Measurements from ENCODE around the gene DNAJC5.

DNAJC5 gene

GRCh38 chr20:63944078-63944941 is 49.4 kb downstream of the DNAJC5 start:
- Mint-ChIP-seq H3K4me3 (no peak overlapping the region), H3K4me1 (peaks cover 49% of the 10 kb centered on the region), H3K36me3 (ENCODE audit: insufficient read depth) (peaks cover 31% of the 10 kb centered on the region), H3K9me3 (no peaks in the 10 kb centered on the region), H3K27ac (ENCODE audit: low read depth) (peak overlapping the region; percentile 38), H3K27me3 (no peaks in the 10 kb centered on the region)
- no peak for DNase-seq (ENCODE audit: low spot score in 2 of 2)
- no peak for ATAC-seq (replicated peaks; ENCODE audit: extremely low read depth, poor library complexity, severe bottlenecking)

- Mint-ChIP-seq H3K4me1 (peaks cover 56% of the 10 kb centered on the region), H3K27ac (ENCODE audit: low read depth) (no peak overlapping the region), H3K36me3 (ENCODE audit: insufficient read depth) (peaks cover 31% of the 10 kb centered on the region), H3K4me3 (no peak overlapping the region), H3K9me3 (no peaks in the 10 kb centered on the region), H3K27me3 (no peaks in the 10 kb centered on the region)
- no peak for DNase-seq (ENCODE audit: low spot score in 2 of 2)
- ATAC-seq (replicated peaks; ENCODE audit: extremely low read depth, poor library complexity, severe bottlenecking), result no peak
Observed at GRCh38 chr20:63945031-63945658, 50.2 kb downstream of the DNAJC5 start.

- Mint-ChIP-seq H3K4me3 (peak overlapping the region; percentile 80), H3K36me3 (ENCODE audit: insufficient read depth) (peaks cover 24% of the 10 kb centered on the region), H3K4me1 (peaks cover 53% of the 10 kb centered on the region), H3K9me3 (no peaks in the 10 kb centered on the region), H3K27ac (ENCODE audit: low read depth) (peak overlapping the region; percentile 98), H3K27me3 (no peaks in the 10 kb centered on the region)
- DNase-seq (ENCODE audit: low spot score in 2 of 2) (no peak), ATAC-seq (replicated peaks; ENCODE audit: extremely low read depth, poor library complexity, severe bottlenecking) (no peak)
Observed at GRCh38 chr20:63945921-63946920, 51.3 kb downstream of the DNAJC5 start.

- ATAC-seq (replicated peaks; ENCODE audit: extremely low read depth, poor library complexity, severe bottlenecking), result no peak
- H3K4me1 Mint-ChIP-seq, result peaks cover 44% of the 10 kb centered on the region
- H3K27ac Mint-ChIP-seq (ENCODE audit: low read depth), result peak overlapping the region; percentile 98
- H3K9me3 Mint-ChIP-seq, result no peaks in the 10 kb centered on the region
- H3K27me3 Mint-ChIP-seq, result no peaks in the 10 kb centered on the region
- peaks cover 21% of the 10 kb centered on the region for H3K36me3 Mint-ChIP-seq (ENCODE audit: insufficient read depth)
- H3K4me3 Mint-ChIP-seq, result peak overlapping the region; percentile 80
- DNase-seq (ENCODE audit: low spot score in 2 of 2), result no peak
Observed at GRCh38 chr20:63946986-63947637, 52.2 kb downstream of the DNAJC5 start.

- peaks cover 27% of the 10 kb centered on the region for H3K36me3 Mint-ChIP-seq (ENCODE audit: insufficient read depth)
- H3K27me3 Mint-ChIP-seq, result no peaks in the 10 kb centered on the region
- H3K4me3 Mint-ChIP-seq, result peak overlapping the region; percentile 80
- DNase-seq (ENCODE audit: low spot score in 2 of 2), result no peak
- no peak for ATAC-seq (replicated peaks; ENCODE audit: extremely low read depth, poor library complexity, severe bottlenecking)
- peaks cover 43% of the 10 kb centered on the region for H3K4me1 Mint-ChIP-seq
- no peaks in the 10 kb centered on the region for H3K9me3 Mint-ChIP-seq
- peak overlapping the region; percentile 98 for H3K27ac Mint-ChIP-seq (ENCODE audit: low read depth)
Observed at GRCh38 chr20:63947638-63948456, 52.9 kb downstream of the DNAJC5 start.

- H3K27me3 Mint-ChIP-seq, result no peaks in the 10 kb centered on the region
- peaks cover 30% of the 10 kb centered on the region for H3K36me3 Mint-ChIP-seq (ENCODE audit: insufficient read depth)
- H3K9me3 Mint-ChIP-seq, result no peaks in the 10 kb centered on the region
- peak overlapping the region; percentile 98 for H3K27ac Mint-ChIP-seq (ENCODE audit: low read depth)
- DNase-seq (ENCODE audit: low spot score in 2 of 2) (no peak), ATAC-seq (replicated peaks; ENCODE audit: extremely low read depth, poor library complexity, severe bottlenecking) (no peak)
- H3K4me1 Mint-ChIP-seq, result peaks cover 65% of the 10 kb centered on the region
- H3K4me3 Mint-ChIP-seq, result no peak overlapping the region
Observed at GRCh38 chr20:63950701-63951397, 55.9 kb downstream of the DNAJC5 start.

- no peak for DNase-seq (ENCODE audit: low spot score in 2 of 2)
- H3K9me3 Mint-ChIP-seq, result no peaks in the 10 kb centered on the region
- no peaks in the 10 kb centered on the region for H3K27me3 Mint-ChIP-seq
- H3K27ac Mint-ChIP-seq (ENCODE audit: low read depth), result no peak overlapping the region
- H3K36me3 Mint-ChIP-seq (ENCODE audit: insufficient read depth), result peaks cover 32% of the 10 kb centered on the region
- ATAC-seq (replicated peaks; ENCODE audit: extremely low read depth, poor library complexity, severe bottlenecking), result no peak
- H3K4me3 Mint-ChIP-seq, result no peak overlapping the region
- H3K4me1 Mint-ChIP-seq, result peaks cover 64% of the 10 kb centered on the region
Observed at GRCh38 chr20:63951398-63952209, 56.7 kb downstream of the DNAJC5 start.

- H3K36me3 Mint-ChIP-seq (ENCODE audit: insufficient read depth), result peaks cover 34% of the 10 kb centered on the region
- H3K9me3 Mint-ChIP-seq, result no peaks in the 10 kb centered on the region
- no peak overlapping the region for H3K27ac Mint-ChIP-seq (ENCODE audit: low read depth)
- no peak for DNase-seq (ENCODE audit: low spot score in 2 of 2)
- H3K27me3 Mint-ChIP-seq, result no peaks in the 10 kb centered on the region
- H3K4me3 Mint-ChIP-seq, result no peak overlapping the region
- H3K4me1 Mint-ChIP-seq, result peaks cover 61% of the 10 kb centered on the region
- ATAC-seq (replicated peaks; ENCODE audit: extremely low read depth, poor library complexity, severe bottlenecking), result no peak
Observed at GRCh38 chr20:63952210-63952535, 57.2 kb downstream of the DNAJC5 start.

- peak overlapping the region; percentile 77 for H3K4me3 Mint-ChIP-seq
- H3K27ac Mint-ChIP-seq (ENCODE audit: low read depth), result no peak overlapping the region
- H3K36me3 Mint-ChIP-seq (ENCODE audit: insufficient read depth), result peaks cover 34% of the 10 kb centered on the region
- peaks cover 58% of the 10 kb centered on the region for H3K4me1 Mint-ChIP-seq
- no peaks in the 10 kb centered on the region for H3K27me3 Mint-ChIP-seq
- DNase-seq (ENCODE audit: low spot score in 2 of 2) (no peak), ATAC-seq (replicated peaks; ENCODE audit: extremely low read depth, poor library complexity, severe bottlenecking) (no peak)
- H3K9me3 Mint-ChIP-seq, result no peaks in the 10 kb centered on the region
Observed at GRCh38 chr20:63952769-63953168, 57.8 kb downstream of the DNAJC5 start.

- Mint-ChIP-seq H3K9me3 (no peaks in the 10 kb centered on the region), H3K4me3 (peak overlapping the region; percentile 77), H3K36me3 (ENCODE audit: insufficient read depth) (peaks cover 28% of the 10 kb centered on the region), H3K4me1 (peaks cover 47% of the 10 kb centered on the region), H3K27ac (ENCODE audit: low read depth) (peak overlapping the region; percentile 85), H3K27me3 (no peaks in the 10 kb centered on the region)
- DNase-seq (ENCODE audit: low spot score in 2 of 2) (no peak), ATAC-seq (replicated peaks; ENCODE audit: extremely low read depth, poor library complexity, severe bottlenecking) (no peak)
Observed at GRCh38 chr20:63953764-63954429, 59.0 kb downstream of the DNAJC5 start.

Data from central memory CD8-positive, alpha-beta T cell (primary cell).